ENCODE results near the gene M6PR. TPM values are rescaled to one million over a fixed set of nuclear protein-coding genes. Genes with fewer than 3 reads are reported as not detected.

M6PR gene
- polyA plus RNA-seq, 1 donor (not counting 4 experiments of a cell fraction or from before 2014, with no cell fraction given), result 127 TPM

DNA sequence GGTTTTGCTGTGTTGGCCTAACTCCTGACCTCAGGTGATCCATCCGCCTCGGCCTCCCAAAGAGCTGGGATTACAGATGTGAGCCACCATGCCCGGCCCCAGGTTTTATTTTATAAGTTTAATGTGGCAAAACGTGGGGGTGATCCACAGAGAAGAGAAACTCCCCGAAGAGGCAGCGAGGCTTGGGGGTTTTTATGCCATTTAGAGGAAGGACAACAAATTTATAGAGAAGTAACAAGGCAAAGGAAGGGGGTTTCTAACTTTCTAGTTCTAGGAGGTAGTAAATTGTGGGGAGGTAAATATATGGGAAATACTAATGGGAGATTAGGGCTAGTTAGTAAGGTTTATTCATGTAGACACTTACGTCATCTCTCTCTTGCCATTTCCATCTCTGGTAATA, 52.4 kb downstream of the M6PR start:
- H3K4me3 ChIP-seq (ENCODE audit: control insufficient read depth in 2 of 3, extremely low read depth in 1 of 3, insufficient read depth in 2 of 3, low read depth in 1 of 3, low read length in 3 of 3), result no peak overlapping the region
- DNase-seq (ENCODE audit: low read depth, low spot score), result no peak
- TF ChIP-seq EZH2 (IDR thresholded peaks at IDR 0.05; ENCODE audit: low read length), result no peak
- TF ChIP-seq, protein P1, sequence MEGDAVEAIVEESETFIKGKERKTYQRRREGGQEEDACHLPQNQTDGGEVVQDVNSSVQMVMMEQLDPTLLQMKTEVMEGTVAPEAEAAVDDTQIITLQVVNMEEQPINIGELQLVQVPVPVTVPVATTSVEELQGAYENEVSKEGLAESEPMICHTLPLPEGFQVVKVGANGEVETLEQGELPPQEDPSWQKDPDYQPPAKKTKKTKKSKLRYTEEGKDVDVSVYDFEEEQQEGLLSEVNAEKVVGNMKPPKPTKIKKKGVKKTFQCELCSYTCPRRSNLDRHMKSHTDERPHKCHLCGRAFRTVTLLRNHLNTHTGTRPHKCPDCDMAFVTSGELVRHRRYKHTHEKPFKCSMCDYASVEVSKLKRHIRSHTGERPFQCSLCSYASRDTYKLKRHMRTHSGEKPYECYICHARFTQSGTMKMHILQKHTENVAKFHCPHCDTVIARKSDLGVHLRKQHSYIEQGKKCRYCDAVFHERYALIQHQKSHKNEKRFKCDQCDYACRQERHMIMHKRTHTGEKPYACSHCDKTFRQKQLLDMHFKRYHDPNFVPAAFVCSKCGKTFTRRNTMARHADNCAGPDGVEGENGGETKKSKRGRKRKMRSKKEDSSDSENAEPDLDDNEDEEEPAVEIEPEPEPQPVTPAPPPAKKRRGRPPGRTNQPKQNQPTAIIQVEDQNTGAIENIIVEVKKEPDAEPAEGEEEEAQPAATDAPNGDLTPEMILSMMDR (optimal IDR thresholded peaks at IDR 0.05 in 1 of 3, IDR thresholded peaks at IDR 0.05 in 1 of 3, conservative IDR thresholded peaks at IDR 0.05 in 1 of 3; ENCODE audit: extremely low read depth in 1 of 3, insufficient read depth in 2 of 3, low read length in 3 of 3), result no peak
- H3K9me3 ChIP-seq (ENCODE audit: control insufficient read depth, low read depth, low read length), result no peaks in the 10 kb centered on the region
- H2AFZ ChIP-seq (ENCODE audit: control insufficient read depth, low read length), result no peak overlapping the region
- H3K4me1 ChIP-seq (ENCODE audit: control insufficient read depth, extremely low read depth, insufficient read depth, low read length), result no peaks in the 10 kb centered on the region
- FAIRE-seq, result no peak
- H3K27me3 ChIP-seq (ENCODE audit: control insufficient read depth, extremely low read depth, insufficient read depth, low read length), result no peaks in the 10 kb centered on the region
- dilution Hi-C loops (cut with MboI; ENCODE audit: extremely low pct_ligation_motif_present, low sequenced_read_pairs), result no loop called here
- no peak overlapping the region for H3K27ac ChIP-seq (ENCODE audit: control insufficient read depth, insufficient read depth, low read length)
- no peaks in the 10 kb centered on the region for H4K20me1 ChIP-seq (ENCODE audit: control insufficient read depth, extremely low read depth, insufficient read depth, low read length)
- no peak overlapping the region for H3K4me2 ChIP-seq (ENCODE audit: control insufficient read depth, extremely low read depth, insufficient read depth, low read depth, low read length)
- H3K9me1 ChIP-seq (ENCODE audit: control insufficient read depth, extremely low read depth, insufficient read depth, low read length), result no peaks in the 10 kb centered on the region
- no peaks in the 10 kb centered on the region for H3K79me2 ChIP-seq (ENCODE audit: control insufficient read depth, insufficient read depth, low read length)
- H3K36me3 ChIP-seq (ENCODE audit: control insufficient read depth in 2 of 2, extremely low read depth in 1 of 2, insufficient read depth in 2 of 2, low read length in 2 of 2), result no peaks in the 10 kb centered on the region
- no peak overlapping the region for H3K9ac ChIP-seq (ENCODE audit: control insufficient read depth, extremely low read depth, insufficient read depth, low read length)

DNA sequence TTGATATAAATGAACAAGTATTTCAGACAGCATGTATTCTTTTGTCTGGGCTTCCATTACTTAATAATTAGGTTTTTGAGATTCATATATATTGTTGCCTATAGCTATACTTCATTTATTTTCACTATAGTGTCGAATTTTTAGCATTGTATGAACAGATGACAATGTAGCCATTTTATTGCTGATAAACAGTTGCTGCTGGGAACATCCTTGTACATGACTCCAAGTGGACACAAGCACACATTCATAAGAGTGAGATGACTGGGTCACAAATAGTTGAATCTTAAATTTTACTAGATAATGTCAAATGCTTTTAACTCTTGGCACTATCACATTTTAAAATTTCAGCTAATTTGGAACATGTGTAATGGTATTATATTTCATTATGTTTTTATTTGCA, 54.5 kb downstream of the M6PR start:
- no peak for FAIRE-seq
- no peak overlapping the region for H3K9ac ChIP-seq (ENCODE audit: control insufficient read depth, extremely low read depth, insufficient read depth, low read length)
- no peaks in the 10 kb centered on the region for H3K4me1 ChIP-seq (ENCODE audit: control insufficient read depth, extremely low read depth, insufficient read depth, low read length)
- H2AFZ ChIP-seq (ENCODE audit: control insufficient read depth, low read length), result no peak overlapping the region
- H3K27ac ChIP-seq (ENCODE audit: control insufficient read depth, insufficient read depth, low read length), result no peak overlapping the region
- DNase-seq (ENCODE audit: low read depth, low spot score), result no peak
- TF ChIP-seq EZH2 (IDR thresholded peaks at IDR 0.05; ENCODE audit: low read length), result no peak
- TF ChIP-seq, protein P1 (optimal IDR thresholded peaks at IDR 0.05 in 1 of 3, IDR thresholded peaks at IDR 0.05 in 1 of 3, conservative IDR thresholded peaks at IDR 0.05 in 1 of 3; ENCODE audit: extremely low read depth in 1 of 3, insufficient read depth in 2 of 3, low read length in 3 of 3), result no peak
- dilution Hi-C loops (cut with MboI; ENCODE audit: extremely low pct_ligation_motif_present, low sequenced_read_pairs), result no loop called here
- no peaks in the 10 kb centered on the region for H3K9me3 ChIP-seq (ENCODE audit: control insufficient read depth, low read depth, low read length)
- no peak overlapping the region for H3K4me3 ChIP-seq (ENCODE audit: control insufficient read depth in 2 of 3, extremely low read depth in 1 of 3, insufficient read depth in 2 of 3, low read depth in 1 of 3, low read length in 3 of 3)
- no peaks in the 10 kb centered on the region for H3K27me3 ChIP-seq (ENCODE audit: control insufficient read depth, extremely low read depth, insufficient read depth, low read length)
- no peaks in the 10 kb centered on the region for H3K9me1 ChIP-seq (ENCODE audit: control insufficient read depth, extremely low read depth, insufficient read depth, low read length)
- H3K36me3 ChIP-seq (ENCODE audit: control insufficient read depth in 2 of 2, extremely low read depth in 1 of 2, insufficient read depth in 2 of 2, low read length in 2 of 2), result no peaks in the 10 kb centered on the region
- H3K4me2 ChIP-seq (ENCODE audit: control insufficient read depth, extremely low read depth, insufficient read depth, low read depth, low read length), result no peak overlapping the region
- H3K79me2 ChIP-seq (ENCODE audit: control insufficient read depth, insufficient read depth, low read length), result no peaks in the 10 kb centered on the region
- no peaks in the 10 kb centered on the region for H4K20me1 ChIP-seq (ENCODE audit: control insufficient read depth, extremely low read depth, insufficient read depth, low read length)
